Heart right ventricle (tissue), 16 donors: ENCODE measurements around the gene IFT81. TPM values are rescaled to one million over a fixed set of nuclear protein-coding genes. Genes with fewer than 3 reads are reported as not detected.

Source experiments
- ATAC-seq, 8 donors: fragments of 200-7000 bp; cut with Tn5 transposase; one replicate each; pipeline ENCODE4 v1.9.1; 2020; ENCODE audit warnings: mild to moderate bottlenecking in 8 of 8, moderate library complexity in 8 of 8, moderate number of reproducible peaks in 1 of 8
- DNase-seq, 2 donors: peaks; one replicate each; pipeline ENCODE4 v3.0.0-alpha.2; 2020
- H3K27ac ChIP-seq, 10 donors: fragments of 200-600 bp; sonication (generic) in 2 of 10; one replicate each; pipeline versions ENCODE4 v1.5.0 to v1.8.0; 2020 to 2022; ENCODE audit warnings: mild to moderate bottlenecking in 3 of 10
- H3K27me3 ChIP-seq, 7 donors: fragments of 200-600 bp; one replicate each; pipeline ENCODE4 v1.8.0; 2021 to 2022; ENCODE audit warnings: mild to moderate bottlenecking in 2 of 7
- H3K36me3 ChIP-seq, 9 donors: fragments of 200-600 bp; sonication (generic) in 1 of 9; one replicate each; pipeline versions ENCODE4 v1.5.0 to v1.8.0; 2020 to 2022; ENCODE audit warnings: mild to moderate bottlenecking in 2 of 9
- H3K4me1 ChIP-seq, 9 donors: fragments of 200-600 bp; sonication (generic) in 1 of 9; one replicate each; pipeline versions ENCODE4 v1.5.0 to v1.8.0; 2020 to 2022; ENCODE audit warnings: mild to moderate bottlenecking in 4 of 9
- H3K4me3 ChIP-seq, 10 donors: fragments of 200-600 bp; sonication (generic) in 2 of 10; one replicate each; pipeline versions ENCODE4 v1.5.0 to v1.8.0; 2020 to 2022; ENCODE audit warnings: mild to moderate bottlenecking in 7 of 10, moderate library complexity in 2 of 10
- H3K9me3 ChIP-seq, 11 donors: fragments of 200-600 bp in 10 of 11; sonication (generic) in 2 of 11; one replicate each; pipeline versions ENCODE4 v1.5.0 to v1.8.0; 2013 to 2022; ENCODE audit warnings: mild to moderate bottlenecking in 2 of 11, control low read depth in 1 of 11, moderate library complexity in 1 of 11
- WGBS, 2 donors: extraction: QIAGEN DNeasy Blood & Tissue Kit; methylation state at CpG; one replicate each; pipeline ENCODE4 v1.1.7; 2013; ENCODE audit warnings: inconsistent platforms in 1 of 2; 5-methylcytosine and 5-hydroxymethylcytosine counted together
- intact Hi-C, 10 donors: fragments of 100-400 bp; cut with DNase I; formaldehyde crosslinking; loops; one replicate each; pipeline versions ENCODE4 v1.11.1 to v1.14.2; 2022
- polyA plus RNA-seq, 2 donors: library from polyadenylated mRNA; stranded (reverse); fragments of 200-250 nt; gene quantifications; one replicate each; pipeline ENCODE4 v1.2.3, GENCODE V29; 2013
- total RNA-seq, 10 donors: library from RNA; stranded (reverse); fragmentation: NEBNext Ultra II Directional in 3 of 10; extraction: Animal tissue kit (Norgen Biotek cat#: 25700) in 3 of 10; gene quantifications; one replicate each; pipeline versions ENCODE4 v1.2.1 to v1.2.4, GENCODE V29; 2021 to 2023
- TF ChIP-seq, protein P1 (sequence below), 9 donors: fragments of 200-600 bp; sonication (generic) in 2 of 9; IDR thresholded peaks; one replicate each; pipeline versions ENCODE4 v1.5.0 to v1.8.0; 2021 to 2022; ENCODE audit warnings: antibody characterized with exemption in 9 of 9, mild to moderate bottlenecking in 5 of 9, moderate library complexity in 1 of 9
- donor health status: Arrhythmogenic right ventricular cardiomyopathy.
- donor health status: ischemic (EF 13 %, LVEDD 7.1; RV severe dilation, severe dysfunction).
- donor health status: healthy with polysubstance abuse.
- donor health status: DM: no; HTN: yes; CAD: no.
- donor health status: DM: no; HTN: no; CAD: no.
- donor health status: ischemic (EF 25% LVEDD 6.9; RV normal size, moderate dysfunction).
- donor health status: ischemic (EF 25% LVEDD 5.7; RV mildly dilated, moderate dysfunction).
- donor health status: healthy.
- donor health status: DM: yes; HTN: yes; CAD: no.
- donor health status: Ischemic cardiomyopathy.
- donor health status: ischemic (EF 35%, LVEDD 5.7; RV mildly dilated, moderate dysfunction).
- donor health status: nonischemic (EF 11% LVEDD 7.7; RV severe dilation, severe dysfunction).
- donor health status: DM: yes; HTN: yes; CAD: no.
- donor health status: PGD.
- donor health status: ischemic (EF 29% LVEDD 5.4; RV normal size, mild dysfunction).
- donor health status: nonischemic (EF 23%, LVEDD 6.1; RV moderate dilation, normal function).

IFT81 gene
- total and polyA plus RNA-seq, 12 donors, result 5.1 to 11.7 (median 8.3) TPM

DNA sequence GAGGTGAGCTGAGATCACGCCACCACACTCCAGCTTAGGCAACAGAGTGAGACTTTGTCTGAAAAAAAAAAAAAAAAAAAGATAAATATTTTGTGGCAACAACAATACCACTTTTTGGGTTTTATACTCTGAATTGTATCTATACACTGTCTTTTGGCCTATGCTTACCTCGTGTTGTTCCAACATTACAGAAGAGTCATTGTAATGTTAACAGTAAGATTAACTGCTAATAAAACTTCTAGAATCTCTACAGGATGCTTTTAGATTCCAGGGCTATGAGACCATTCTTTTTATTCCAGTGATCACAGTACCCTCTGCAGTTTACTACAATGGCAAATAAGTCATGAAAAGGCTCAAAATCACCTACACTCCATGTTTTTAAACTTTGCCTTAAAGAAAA lies 11.6 kb downstream of the IFT81 start:
- Histone ChIP-seq H3K4me1 (peaks cover 0 to 6% (median 0%) of the 10 kb centered on the region in 9 donors), H3K36me3 (peaks cover 0 to 100% (median 36%) of the 10 kb centered on the region in 9 donors), H3K9me3 (no peaks in the 10 kb centered on the region), H3K27ac (no peak overlapping the region), H3K4me3 (no peak overlapping the region), H3K27me3 (no peaks in the 10 kb centered on the region)
- intact Hi-C loops, result no loop called here
- ATAC-seq (no peak), DNase-seq (no peak)
- 87% methylated on average over 2 of the region's 2 CpGs for WGBS, 2 donors
- TF ChIP-seq, protein P1, sequence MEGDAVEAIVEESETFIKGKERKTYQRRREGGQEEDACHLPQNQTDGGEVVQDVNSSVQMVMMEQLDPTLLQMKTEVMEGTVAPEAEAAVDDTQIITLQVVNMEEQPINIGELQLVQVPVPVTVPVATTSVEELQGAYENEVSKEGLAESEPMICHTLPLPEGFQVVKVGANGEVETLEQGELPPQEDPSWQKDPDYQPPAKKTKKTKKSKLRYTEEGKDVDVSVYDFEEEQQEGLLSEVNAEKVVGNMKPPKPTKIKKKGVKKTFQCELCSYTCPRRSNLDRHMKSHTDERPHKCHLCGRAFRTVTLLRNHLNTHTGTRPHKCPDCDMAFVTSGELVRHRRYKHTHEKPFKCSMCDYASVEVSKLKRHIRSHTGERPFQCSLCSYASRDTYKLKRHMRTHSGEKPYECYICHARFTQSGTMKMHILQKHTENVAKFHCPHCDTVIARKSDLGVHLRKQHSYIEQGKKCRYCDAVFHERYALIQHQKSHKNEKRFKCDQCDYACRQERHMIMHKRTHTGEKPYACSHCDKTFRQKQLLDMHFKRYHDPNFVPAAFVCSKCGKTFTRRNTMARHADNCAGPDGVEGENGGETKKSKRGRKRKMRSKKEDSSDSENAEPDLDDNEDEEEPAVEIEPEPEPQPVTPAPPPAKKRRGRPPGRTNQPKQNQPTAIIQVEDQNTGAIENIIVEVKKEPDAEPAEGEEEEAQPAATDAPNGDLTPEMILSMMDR (IDR thresholded peaks at IDR 0.05), result no peak

DNA sequence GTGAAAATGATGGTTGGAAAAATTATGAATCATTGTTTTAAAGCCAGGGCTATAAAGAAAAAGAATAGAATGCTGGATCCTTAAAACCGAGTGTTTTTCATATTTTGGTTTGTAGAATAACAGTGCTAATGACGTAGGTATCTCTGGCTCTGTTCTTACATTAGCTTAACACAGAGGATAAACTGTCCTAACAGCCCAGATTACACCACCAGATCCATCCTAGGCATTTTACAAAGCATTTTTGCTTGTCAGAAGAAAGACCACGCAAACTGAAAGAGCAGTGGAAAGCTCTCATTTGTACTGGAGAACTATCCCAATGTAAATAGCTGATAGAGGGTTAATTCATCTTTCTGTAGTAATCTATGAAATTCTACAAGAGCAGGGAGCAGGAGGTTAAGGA lies 13.6 kb downstream of the IFT81 start:
- Histone ChIP-seq H3K4me3 (no peak overlapping the region), H3K9me3 (no peaks in the 10 kb centered on the region), H3K36me3 (peaks cover 0 to 92% (median 31%) of the 10 kb centered on the region in 9 donors), H3K27ac (no peak overlapping the region), H3K27me3 (no peaks in the 10 kb centered on the region), H3K4me1 (peaks cover 0 to 13% (median 0%) of the 10 kb centered on the region in 9 donors)
- TF ChIP-seq, protein P1 (IDR thresholded peaks at IDR 0.05), result no peak
- ATAC-seq (no peak), DNase-seq (no peak)
- intact Hi-C loops, result no loop called here
- whole genome bisulfite sequencing, 2 donors, result 96 to 97% methylated on average over 3 of the region's 3 CpGs

DNA sequence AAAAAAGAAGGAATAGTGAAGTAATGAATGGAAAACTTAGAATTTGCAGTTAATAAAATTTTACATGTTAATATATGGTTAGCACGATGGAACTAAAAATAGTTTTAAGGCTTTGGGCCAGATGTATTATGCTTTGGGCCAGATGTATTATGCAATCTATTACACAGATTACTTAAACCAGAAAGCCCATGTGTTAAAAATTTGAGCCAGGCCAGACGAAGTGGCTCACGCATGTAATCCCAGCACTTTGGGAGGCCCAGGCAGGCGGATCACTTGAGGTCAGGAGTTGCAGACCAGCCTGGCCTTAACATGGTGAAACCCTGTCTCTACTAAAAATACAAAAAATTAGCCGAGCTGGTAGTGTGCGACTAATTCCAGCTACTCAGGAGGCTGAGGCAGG lies 17.2 kb downstream of the IFT81 start:
- peaks cover 0 to 74% (median 15%) of the 10 kb centered on the region in 9 donors for H3K36me3 ChIP-seq
- H3K4me1 ChIP-seq, result peaks cover 0 to 13% (median 0%) of the 10 kb centered on the region in 9 donors
- intact Hi-C loops, result loop anchor here in 1 of 10 donors (10.0 kb wide), 1 partner anchor 63 kb away; no protein-coding TSS in a partner anchor
- peak; percentile 45 to 91 (median 74) for ATAC-seq
- no peaks in the 10 kb centered on the region for H3K27me3 ChIP-seq
- 36 to 55% methylated on average over 6 of the region's 6 CpGs for WGBS, 2 donors
- no peak overlapping the region for H3K4me3 ChIP-seq
- peak; percentile 18 to 32 for DNase-seq
- no peaks in the 10 kb centered on the region for H3K9me3 ChIP-seq
- peak overlapping the region in 7 of 10 donors; percentile 39 to 64 (median 54) for H3K27ac ChIP-seq
- TF ChIP-seq, protein P1 (IDR thresholded peaks at IDR 0.05), result no peak

DNA sequence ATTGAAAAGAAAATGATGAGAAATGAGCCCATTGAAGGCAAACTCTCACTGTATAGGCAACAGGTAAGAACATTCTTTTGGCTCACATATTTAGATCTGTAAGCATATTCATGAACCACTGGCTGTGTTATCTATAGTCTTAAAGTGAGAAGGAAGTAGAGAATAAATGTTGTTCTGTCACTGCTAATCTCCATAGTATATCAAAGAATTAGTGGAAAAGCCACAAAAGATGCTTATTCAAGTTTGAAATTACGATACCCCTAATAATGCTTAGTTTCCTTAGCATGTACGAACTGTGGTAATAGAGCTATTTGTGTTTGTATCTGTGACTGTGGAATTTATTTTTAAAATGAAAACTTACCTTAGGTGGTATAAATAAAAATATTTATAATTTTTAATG lies 22.8 kb downstream of the IFT81 start:
- Histone ChIP-seq H3K27me3 (no peaks in the 10 kb centered on the region), H3K4me3 (no peak overlapping the region), H3K9me3 (no peaks in the 10 kb centered on the region), H3K36me3 (peaks cover 0 to 95% (median 15%) of the 10 kb centered on the region in 9 donors), H3K4me1 (peaks cover 0 to 3% (median 0%) of the 10 kb centered on the region in 9 donors), H3K27ac (no peak overlapping the region)
- 98% methylated on average over 2 of the region's 2 CpGs for WGBS, 2 donors
- TF ChIP-seq, protein P1 (IDR thresholded peaks at IDR 0.05), result no peak
- DNase-seq (no peak), ATAC-seq (no peak)
- intact Hi-C loops, result loop anchor here in 1 of 10 donors (10.0 kb wide), 1 partner anchor 58 kb away; no protein-coding TSS in a partner anchor
